ENCODE results near the gene RPL10A. TPM values are rescaled to one million over a fixed set of nuclear protein-coding genes. Genes with fewer than 3 reads are reported as not detected.

The RPL10A gene
- total and polyA plus RNA-seq, 2 of the 8 experiments (the other 6 are each of a cell fraction or from before 2014, with no cell fraction given) = 1,893 to 2,948 TPM

DNA sequence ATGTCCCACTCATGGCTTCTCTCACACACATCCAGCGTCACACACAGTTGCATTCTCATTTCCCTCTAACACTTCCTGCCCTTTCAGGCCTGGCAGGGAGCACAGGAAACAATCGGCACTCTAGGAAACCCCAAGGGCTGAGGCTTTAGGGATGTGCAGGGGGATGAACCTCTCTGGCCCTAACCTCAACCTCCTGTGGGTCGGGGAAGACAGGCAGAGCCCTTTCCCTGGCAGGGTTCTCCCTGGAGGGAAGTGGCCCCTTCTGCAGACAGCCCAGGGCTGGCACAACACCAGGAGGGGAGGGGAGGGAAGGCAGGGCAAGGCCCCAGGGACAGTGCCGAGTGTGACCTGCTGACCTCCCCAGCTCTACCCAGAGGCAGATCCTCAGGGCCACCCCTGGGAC is 26.0 kb downstream of the RPL10A start:
- Histone ChIP-seq H3K4me2 (ENCODE audit: insufficient read depth in 1 of 2, low read depth in 2 of 2, low read length in 2 of 2) (peak overlapping the region; percentile 13 to 39; a peak in 3 of 4 replicates), H2AK5ac (ENCODE audit: low read depth, low read length) (no peak overlapping the region), H3K27ac (ENCODE audit: low read depth, low read length) (no peak overlapping the region), H3K23ac (ENCODE audit: insufficient read length) (no peak overlapping the region), H2BK5ac (ENCODE audit: low read depth, low read length) (peak overlapping the region; percentile 69; the same call in 1 of the 2 replicates), H2BK120ac (replicated peaks; ENCODE audit: low read depth, low read length) (no peak overlapping the region), H3K4me1 (replicated peaks in 1 of 4; ENCODE audit: control insufficient read depth in 3 of 4, insufficient read depth in 4 of 4, low read length in 3 of 4) (peaks cover 22 to 66% (median 57%) of the 10 kb centered on the region in 4 experiments), H4K5ac (ENCODE audit: insufficient read length, low read depth, low read length) (no peak overlapping the region), H3K27me3 (replicated peaks in 1 of 4; ENCODE audit: control insufficient read depth in 3 of 4, extremely low read depth in 1 of 4, insufficient read depth in 3 of 4, low read length in 3 of 4) (peaks cover 0 to 11% (median 4%) of the 10 kb centered on the region in 4 experiments; a peak in 4 of 7 replicates), H3K36me3 (ENCODE audit: control insufficient read depth in 2 of 4, insufficient read depth in 4 of 4, low read length in 3 of 4) (no peaks in the 10 kb centered on the region), H3K9me3 (ENCODE audit: insufficient read depth in 2 of 2, low read depth in 1 of 2, low read length in 1 of 2) (no peaks in the 10 kb centered on the region), H2BK12ac (ENCODE audit: low read depth, low read length) (peak overlapping the region; percentile 30; the same call in 1 of the 2 replicates), H3K79me1 (ENCODE audit: low read depth, low read length) (peaks cover 16% of the 10 kb centered on the region), H3K4me3 (ENCODE audit: extremely low read depth in 1 of 4, insufficient read depth in 2 of 4, low read depth in 3 of 4, low read length in 4 of 4) (no peak overlapping the region), H4K20me1 (replicated peaks in 1 of 2; ENCODE audit: control insufficient read depth in 1 of 2, insufficient read depth in 2 of 2, low read length in 2 of 2) (peaks cover 15 to 29% of the 10 kb centered on the region in 2 experiments), H4K8ac (ENCODE audit: extremely low read depth, insufficient read depth, low read length) (no peak overlapping the region), H3K4ac (replicated peaks; ENCODE audit: insufficient read length, low read depth, low read length) (no peak overlapping the region), H2BK20ac (ENCODE audit: low read length) (no peak overlapping the region), H3K23me2 (ENCODE audit: low read depth, low read length) (peaks cover 9% of the 10 kb centered on the region), H4K91ac (replicated peaks; ENCODE audit: insufficient read length, low read length) (no peak overlapping the region), H3K79me2 (ENCODE audit: control insufficient read depth in 1 of 2, insufficient read depth in 2 of 2, low read length in 2 of 2) (peaks cover 0 to 38% of the 10 kb centered on the region in 2 experiments; a peak in 2 of 4 replicates), H3K56ac (replicated peaks; ENCODE audit: insufficient read length, low read depth, low read length) (no peak overlapping the region), H2BK15ac (ENCODE audit: low read length) (peak overlapping the region; percentile 46; the same call in 1 of the 2 replicates), H3K18ac (ENCODE audit: extremely low read depth, low read length) (no peak overlapping the region), H3K9ac (replicated peaks in 1 of 4; ENCODE audit: extremely low read depth in 1 of 4, low read depth in 3 of 4, low read length in 3 of 4) (no peak overlapping the region), H2AFZ (ENCODE audit: low read length) (no peak overlapping the region), H3K14ac (ENCODE audit: insufficient read length) (no peak overlapping the region)
- 37% methylated on average over 4 of the region's 4 CpGs; no CpG with 5 or more reads in 1 of the 2 experiments for WGBS, 2 experiments (ENCODE audit: extremely low coverage in 1 of 2, insufficient coverage in 1 of 2, insufficient read length in 1 of 2, insufficient replicate concordance in 2 of 2, low coverage in 1 of 2, low lambda C conversion rate in 2 of 2, missing lambda C conversion rate in 1 of 2)
- CTCF ChIA-PET (ENCODE audit: partially characterized antibody) = interaction anchor here (1.2 to 2.4 kb wide), 2 partner anchors 22 to 42 kb away, joined by 3 to 8 read pairs; partner anchors contain the start of gene FANCE
- no peak for TF ChIP-seq CBX5 (IDR thresholded peaks at IDR 0.05; ENCODE audit: low read depth, low read length)
- no peak for TF ChIP-seq JUND (IDR thresholded peaks at IDR 0.05; ENCODE audit: low read length)
- TF ChIP-seq, protein P1, sequence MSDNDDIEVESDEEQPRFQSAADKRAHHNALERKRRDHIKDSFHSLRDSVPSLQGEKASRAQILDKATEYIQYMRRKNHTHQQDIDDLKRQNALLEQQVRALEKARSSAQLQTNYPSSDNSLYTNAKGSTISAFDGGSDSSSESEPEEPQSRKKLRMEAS (IDR thresholded peaks at IDR 0.05) = no peak
- no peak for TF ChIP-seq TBP (IDR thresholded peaks at IDR 0.05; ENCODE audit: low read depth, low read length)
- TF ChIP-seq RXRA (IDR thresholded peaks at IDR 0.05; ENCODE audit: insufficient read depth, low read depth, low read length) = no peak
- TF ChIP-seq POU5F1 (IDR thresholded peaks at IDR 0.05; ENCODE audit: low read depth, low read length) = no peak
- TF ChIP-seq KDM1A (IDR thresholded peaks at IDR 0.05; ENCODE audit: borderline replicate concordance, low read length) = no peak
- no peak for TF ChIP-seq NRF1 (IDR thresholded peaks at IDR 0.05; ENCODE audit: low read depth, low read length)
- DNase-seq (ENCODE audit: low read depth in 1 of 2, low spot score in 2 of 2) (no peak), FAIRE-seq (no peak)
- POLR2A ChIA-PET (ENCODE audit: partially characterized antibody) = interaction anchor here (37.6 kb wide), 1 partner anchor 17 kb away, joined by 1319 read pairs; the partner anchor contains the start of gene RPL10A

Measured in H1 (cell line).